Endometrium (tissue), 2 donors: ENCODE measurements around the gene PMFBP1.

Experiments used
- FAIRE-seq: peaks from 2 replicates; lab custom pipeline; 2012; peaks lifted over from hg19 to GRCh38; lab: Jason Lieb, UNC
- donor health status: control.
- donor health status: control.

The PMFBP1 gene

DNA sequence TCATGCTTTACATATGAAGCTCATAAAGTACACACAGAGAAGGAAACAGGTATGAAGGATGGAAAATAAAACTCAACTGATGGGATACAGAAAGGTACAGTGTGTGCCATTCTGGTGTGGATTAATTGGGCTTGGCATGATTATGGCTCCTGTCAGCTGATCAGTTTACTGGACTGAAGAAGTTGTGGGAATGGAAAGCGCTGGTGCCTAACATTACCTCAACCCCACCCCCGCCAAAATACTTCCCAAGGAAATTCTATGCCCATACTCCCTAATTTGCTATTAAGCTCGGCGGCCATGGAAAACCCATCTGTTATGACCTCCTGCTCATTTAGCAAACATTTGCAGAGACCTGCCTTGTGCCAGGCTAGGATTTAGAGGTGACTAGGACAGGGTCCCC, 16.6 kb upstream of the PMFBP1 start:
- no peak for FAIRE-seq

DNA sequence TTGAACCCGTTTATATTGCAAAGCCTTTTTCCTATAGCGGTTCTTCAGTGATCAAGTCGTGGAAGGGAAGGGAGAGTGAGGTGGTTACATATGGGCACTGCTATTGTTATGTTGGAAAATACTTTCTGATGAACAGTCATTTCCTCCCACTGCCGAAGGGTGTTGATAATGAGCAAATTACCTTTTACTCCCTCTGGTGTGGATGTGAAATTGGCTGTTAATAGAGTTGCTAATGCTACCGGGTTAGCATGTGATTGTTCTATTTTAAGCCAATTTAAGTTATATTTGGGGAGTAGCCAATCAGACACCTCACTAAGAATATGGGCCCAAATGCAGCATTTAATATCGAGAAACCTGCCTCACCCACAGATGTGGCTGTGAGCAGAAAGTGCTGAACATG, 15.6 kb upstream of the PMFBP1 start:
- no peak for FAIRE-seq

GRCh38 chr16:72182976-72183375, 11.0 kb upstream of the PMFBP1 start:
- FAIRE-seq, result no peak

DNA sequence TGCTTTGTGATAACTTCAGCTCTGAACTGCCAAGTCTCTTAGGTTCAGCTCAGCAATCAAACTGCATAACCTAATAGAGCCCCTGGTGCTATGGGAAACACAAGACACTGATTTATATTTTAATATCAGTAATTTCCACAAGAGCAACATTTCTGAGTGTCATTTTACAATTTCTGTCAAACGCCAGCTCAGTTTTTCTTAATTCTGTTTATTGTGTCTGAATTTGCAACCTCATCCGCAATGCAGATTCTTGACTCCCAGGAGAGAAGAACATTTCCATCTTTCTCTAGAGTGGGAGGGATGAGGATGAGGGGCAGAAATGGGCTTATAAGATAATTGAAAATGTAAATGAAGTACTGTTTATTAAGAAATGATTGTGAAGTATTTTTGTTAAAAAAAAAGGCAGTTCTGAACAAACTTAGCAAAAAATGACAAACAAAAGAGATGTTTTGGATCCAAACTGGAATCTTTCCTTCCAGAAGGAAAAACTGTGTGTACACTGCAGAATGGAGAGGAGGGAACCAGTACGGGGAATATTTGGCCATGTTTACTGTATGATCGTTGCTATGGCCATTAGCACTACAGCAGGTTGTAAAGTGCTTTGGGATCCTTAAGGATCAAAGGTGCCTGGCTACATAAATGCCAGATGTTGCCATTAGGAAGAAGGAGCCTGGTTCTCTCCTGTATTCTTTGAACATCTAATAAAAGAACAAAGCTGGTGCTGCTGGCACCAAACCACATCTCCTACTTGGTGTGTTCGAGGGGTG, 7.4 kb upstream of the PMFBP1 start:
- FAIRE-seq, result no peak

- no peak for FAIRE-seq
Observed at GRCh38 chr16:72174726-72175125, 2.8 kb upstream of the PMFBP1 start.

DNA sequence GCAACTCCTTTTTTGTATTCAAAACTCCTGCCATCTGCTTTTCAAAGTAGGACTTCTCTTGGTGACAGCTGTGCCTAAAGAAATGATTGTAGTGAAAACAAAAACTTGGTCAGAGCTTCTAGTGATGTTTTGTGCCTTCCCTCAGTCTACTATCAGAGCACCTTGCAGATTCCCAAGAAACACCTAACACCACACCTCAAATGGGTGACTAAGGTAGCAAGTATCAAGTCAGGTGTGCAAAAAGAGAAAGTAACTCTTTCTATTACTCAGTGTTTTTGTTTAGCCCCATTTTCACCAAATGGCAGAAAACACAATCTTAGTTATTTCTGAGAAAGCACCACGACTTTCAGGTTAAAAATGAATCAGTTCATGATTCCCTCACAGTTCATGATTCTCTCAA, 2.0 kb upstream of the PMFBP1 start:
- FAIRE-seq, result no peak

DNA sequence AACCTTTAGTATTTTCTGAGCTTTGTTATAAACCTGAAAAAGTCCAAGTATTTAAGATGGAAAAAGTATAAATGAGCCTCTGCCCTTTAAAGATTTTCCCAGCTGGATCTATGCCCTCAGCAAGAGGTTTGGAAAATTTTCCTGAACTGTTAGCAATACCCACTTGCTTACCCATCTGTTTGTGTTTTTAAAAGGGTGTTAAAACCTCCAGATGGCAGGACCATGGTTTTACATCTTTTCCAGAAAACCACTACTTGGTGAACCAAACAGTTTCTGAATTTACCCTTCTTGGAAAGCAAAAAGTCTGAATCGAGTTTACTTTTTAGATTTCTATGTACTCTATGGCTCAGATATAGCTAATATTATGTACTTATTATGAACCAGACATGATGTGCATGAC, 719 bp downstream of the PMFBP1 start:
- no peak for FAIRE-seq

DNA sequence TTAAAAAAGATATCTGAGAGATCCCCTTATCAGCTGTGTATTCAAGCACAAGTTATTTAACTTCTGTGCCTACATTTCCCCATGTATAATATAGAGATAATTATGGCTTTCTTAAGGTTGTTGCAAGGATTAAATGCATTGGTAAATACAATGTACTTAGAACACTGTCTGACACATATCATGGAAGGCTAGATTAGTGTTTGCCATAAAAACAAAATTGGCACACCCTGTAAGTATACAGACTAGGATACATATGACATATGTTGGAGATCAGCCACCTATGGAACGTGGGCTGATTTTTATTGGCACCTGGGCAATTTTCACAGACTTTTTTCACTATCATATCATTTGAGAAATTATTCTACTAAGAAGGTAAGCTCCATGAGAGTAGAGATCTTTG, 2.2 kb downstream of the PMFBP1 start:
- no peak for FAIRE-seq

- no peak for FAIRE-seq
Observed at GRCh38 chr16:72168365-72168764, 3.6 kb downstream of the PMFBP1 start.

GRCh38 chr16:72166954-72167561, 4.9 kb downstream of the PMFBP1 start:
- FAIRE-seq, result no peak

DNA sequence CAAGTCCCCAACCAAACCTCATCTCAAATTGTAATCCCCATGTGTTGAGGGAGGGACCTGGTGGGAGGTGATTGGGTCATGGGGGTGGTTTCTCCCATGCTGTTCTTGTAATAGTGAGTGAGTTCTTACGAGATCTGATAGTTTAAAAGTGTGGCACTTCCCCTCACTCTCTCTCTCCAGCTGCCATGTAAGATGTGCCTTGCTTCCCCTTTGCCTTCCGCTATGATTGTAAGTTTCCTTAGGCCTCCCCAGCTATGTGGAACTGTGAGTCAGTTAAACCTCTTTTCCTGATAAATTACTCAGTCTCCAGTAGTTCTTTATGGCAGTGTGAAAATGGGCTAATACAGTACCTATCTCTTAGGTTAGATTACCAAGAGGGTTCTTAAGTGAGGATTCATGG, 5.8 kb downstream of the PMFBP1 start:
- FAIRE-seq, result no peak

- no peak for FAIRE-seq
Observed at GRCh38 chr16:72164691-72165090, 7.3 kb downstream of the PMFBP1 start.

DNA sequence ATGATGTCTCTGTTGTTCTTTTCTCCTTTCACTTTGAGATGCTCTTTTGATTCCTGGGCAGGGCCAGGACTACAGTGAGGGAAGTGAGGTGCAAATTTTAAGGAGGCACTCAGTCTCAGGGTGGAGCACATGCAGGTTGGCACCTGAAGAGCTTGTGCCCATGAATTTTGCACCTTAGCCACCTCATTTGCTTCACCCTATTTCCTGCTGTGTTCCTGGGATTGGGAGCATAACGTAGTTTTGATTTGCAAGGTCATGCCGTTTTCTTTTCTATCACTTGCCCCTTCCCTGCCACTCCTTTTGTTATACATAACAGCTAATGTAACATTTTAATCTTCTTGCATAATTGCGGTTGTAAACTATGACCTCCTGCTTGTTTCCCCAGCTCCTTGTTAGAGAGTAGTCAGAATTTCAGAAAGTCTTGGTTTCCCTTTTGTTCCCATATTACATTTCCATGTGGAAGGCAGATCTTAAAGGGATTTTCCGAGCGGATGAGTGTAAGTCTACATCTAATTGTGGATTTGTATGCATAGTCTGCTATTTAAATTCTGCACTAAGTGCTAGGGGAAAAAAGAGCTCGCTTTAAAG, 9.8 kb downstream of the PMFBP1 start:
- FAIRE-seq, result no peak

DNA sequence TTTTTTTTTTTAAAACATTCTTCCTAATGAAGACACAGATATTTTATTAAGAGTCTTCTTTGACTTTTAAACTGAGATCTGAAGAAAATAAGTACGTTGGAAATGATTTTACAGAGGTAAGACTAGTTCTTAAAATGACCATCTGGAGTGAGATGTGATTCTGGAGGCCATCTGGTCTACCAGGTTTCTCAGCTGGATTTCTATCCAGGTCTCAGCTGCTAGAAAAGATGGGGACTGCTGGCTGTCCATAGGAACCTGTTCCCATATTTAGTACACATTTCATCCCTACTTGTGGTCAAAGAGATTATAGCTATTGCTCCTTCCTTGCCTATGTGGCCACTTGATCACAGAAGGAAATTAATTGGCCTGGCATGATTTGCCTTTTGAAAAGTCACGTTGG, 12.2 kb downstream of the PMFBP1 start:
- no peak for FAIRE-seq

DNA sequence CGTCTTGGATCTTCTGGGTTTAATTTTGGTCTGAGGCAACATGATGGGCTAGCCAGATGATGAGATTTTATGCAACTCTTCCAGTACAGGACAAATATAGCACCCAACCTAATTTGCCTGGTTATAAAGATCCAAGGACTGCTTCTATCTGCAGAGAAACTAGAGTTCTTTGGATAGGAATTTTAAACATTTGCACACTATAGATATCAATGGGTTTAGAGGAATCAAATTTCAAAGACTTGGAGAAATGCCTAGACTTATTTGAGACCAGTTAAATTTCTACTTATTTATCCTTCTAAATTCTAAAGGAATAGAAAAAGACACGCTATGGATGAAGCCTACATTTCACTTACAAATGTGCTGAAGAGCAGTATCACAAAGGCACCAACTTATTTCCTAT, 12.6 kb downstream of the PMFBP1 start:
- no peak for FAIRE-seq

DNA sequence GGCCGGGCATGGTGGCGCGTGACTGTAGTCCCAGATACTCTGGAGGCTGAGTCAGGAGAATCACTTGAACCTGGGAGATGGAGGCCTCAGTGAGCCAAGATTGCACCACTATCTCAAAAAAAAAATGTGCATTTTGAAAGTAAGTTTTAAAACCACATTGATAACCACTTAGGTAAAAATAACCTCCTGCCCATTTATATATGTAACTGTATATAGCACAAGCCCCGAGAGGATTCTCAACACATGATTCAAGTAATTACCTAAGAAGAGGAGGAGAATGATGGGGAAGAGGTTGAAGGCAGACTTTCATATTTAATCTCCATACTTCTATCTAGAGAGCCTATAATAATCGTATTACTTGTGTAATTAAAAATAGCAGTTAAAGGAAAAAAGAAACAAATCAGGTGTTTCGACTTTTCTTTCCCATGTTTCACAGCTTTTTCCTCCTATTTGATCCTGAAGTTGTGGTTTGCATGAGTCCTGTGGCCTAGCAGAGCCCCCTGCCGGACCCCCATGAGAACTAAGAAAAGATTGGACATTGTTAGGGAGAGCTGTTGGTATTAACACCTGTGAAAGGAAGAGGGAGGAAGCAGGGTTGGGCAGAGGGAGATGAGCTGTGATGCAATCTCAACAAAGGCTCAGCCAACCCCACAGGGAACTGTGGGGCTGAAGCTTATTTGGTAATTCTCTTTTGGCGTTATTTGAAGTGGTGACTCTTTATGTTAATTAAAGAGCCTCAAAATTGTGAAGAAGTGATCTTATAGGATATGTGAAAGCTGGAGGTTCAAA, 22.1 kb downstream of the PMFBP1 start:
- FAIRE-seq, result no peak

DNA sequence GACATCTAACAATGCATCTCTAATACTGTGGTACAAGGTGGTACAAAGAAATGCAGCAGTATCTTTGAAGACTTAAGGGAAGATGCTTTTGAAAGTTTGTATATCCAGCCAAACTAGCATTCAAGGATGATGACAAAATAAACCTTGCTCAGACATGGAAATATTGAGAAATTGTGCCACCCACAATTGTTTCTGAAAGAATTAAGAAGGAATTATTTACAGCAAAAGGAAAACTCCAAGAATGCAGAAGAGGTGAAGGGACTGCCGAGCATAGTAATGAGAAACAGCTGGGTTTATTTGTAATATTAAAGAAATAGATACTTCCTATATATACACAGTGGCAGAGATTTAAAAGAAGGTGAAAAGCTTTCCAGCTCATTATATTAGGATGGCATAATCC, 29.5 kb downstream of the PMFBP1 start:
- no peak for FAIRE-seq

DNA sequence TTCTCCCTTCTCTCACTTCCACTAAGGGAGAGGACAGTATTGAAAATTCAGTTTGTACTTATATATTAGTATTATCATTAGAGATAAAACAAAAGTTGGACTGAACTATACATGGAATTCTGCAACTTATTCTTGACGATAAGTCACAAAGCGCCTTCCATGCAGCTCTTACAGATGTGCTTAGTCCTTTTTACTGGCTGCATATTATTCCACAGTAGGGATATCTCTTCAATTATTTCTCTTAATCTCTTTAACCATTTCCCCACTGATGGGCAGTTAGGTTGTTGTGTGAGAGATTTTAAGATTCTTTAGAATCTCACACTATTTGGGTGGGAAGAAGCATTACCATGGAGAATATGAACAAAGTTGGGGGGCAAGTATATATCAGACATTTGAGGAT, 32.0 kb downstream of the PMFBP1 start:
- FAIRE-seq, result no peak

GRCh38 chr16:72138064-72138572, 33.8 kb downstream of the PMFBP1 start:
- no peak for FAIRE-seq

DNA sequence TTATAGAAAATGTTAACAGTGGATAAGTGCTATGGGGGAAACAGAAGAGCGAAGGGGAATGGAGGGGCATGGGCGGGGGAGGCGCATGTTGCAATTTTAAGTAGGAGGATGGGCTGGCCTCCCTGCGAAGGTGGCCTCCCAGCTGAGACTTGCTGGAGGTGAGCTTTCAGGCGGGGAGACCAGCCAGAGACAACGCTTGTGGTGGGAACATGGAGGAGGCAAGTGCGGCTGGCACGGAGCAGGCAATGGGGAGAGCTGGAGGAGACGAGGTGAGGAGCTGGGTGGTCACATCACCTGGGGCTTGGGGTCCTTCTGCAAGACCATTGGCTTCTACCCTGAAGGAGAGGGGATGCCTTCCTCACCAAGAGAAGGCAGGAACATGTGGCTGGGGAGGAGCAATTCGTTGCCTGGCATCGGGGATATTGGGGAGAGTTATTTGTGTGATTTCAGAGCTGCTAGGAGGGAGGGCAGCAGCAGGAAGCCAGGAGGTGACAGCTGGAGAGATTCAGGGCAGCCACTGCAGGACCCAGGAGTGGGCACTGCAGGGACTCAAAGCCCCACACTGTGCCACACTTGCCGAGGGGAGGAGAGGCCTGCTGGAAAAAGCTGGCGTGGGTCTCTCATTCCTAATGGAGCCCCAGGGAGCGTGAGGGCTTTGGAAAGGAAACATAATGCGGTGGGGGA, 34.4 kb downstream of the PMFBP1 start:
- no peak for FAIRE-seq

GRCh38 chr16:72134507-72134906, 37.4 kb downstream of the PMFBP1 start:
- FAIRE-seq, result no peak

- no peak for FAIRE-seq
Observed at GRCh38 chr16:72132726-72133125, 39.2 kb downstream of the PMFBP1 start.
